A549 treated with GW870086 at 1 μM for 4 hours (cell line): ENCODE measurements around the gene NUFIP1. TPM values are rescaled to one million over a fixed set of nuclear protein-coding genes. Genes with fewer than 3 reads are reported as not detected.

Source experiments
- total RNA-seq: library from RNA; stranded (reverse); fragments of 200-300 nt; extraction: Qiagen RNA extraction; gene quantifications from 5 replicates; pipeline ENCODE4 v1.2.3, GENCODE V29; 2022; ENCODE audit warnings: low read depth

Gene NUFIP1
- 6.0 to 7.2 TPM (median 6.3 TPM) in 5 replicates for total RNA-seq

DNA sequence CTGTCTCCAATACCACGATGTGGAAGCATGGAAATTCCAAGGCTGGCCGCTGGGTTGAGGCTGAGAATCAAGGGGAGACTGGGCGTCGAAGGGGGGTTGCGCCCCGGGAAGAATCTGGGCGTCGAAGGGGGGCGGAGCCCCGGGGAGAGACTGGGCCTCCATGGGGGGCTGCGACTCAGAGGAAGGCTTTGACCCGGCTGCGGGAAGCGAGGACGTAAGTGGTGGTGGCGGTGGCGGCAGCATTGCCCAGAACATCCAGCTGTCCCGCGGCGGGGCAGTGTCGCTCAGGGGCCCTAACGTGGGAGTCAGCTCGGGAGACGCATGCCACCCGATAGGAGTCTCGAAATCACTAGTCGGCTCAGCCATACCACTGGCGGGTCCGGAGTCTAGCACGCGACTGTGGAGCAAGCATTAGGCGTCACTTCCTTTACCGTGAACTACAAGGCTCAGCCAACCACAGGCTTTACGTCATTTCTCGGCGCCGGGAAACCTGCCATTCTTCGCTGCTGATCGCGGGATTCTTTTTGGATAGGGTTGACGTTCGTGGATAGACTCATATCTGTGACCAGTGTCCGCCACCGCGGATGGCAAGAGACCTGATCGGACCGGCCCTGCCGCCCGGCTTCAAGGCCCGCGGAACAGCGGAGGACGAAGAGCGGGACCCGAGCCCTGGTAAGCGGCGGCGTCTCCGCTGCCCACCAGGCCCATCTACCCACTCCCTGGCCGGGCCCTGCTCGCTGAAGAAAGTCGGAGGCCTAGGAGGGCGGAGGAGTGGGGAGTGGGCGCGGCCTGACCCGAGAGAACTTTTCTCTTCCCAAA lies at the start of gene NUFIP1, which contains the start of gene GPALPP1:
TSS of gene NUFIP1 (minus strand) at position 401 of the 819 bp plus-strand sequence. CDS start at position 366, 35 bp downstream.
TSS of gene GPALPP1 (plus strand) at position 468 of the 819 bp plus-strand sequence. CDS start at position 585, 117 bp downstream.

Other genes with a start within 250 kb of the NUFIP1 start
- 7.3 to 14.5 TPM (median 10.4 TPM) in 5 replicates for gene GPALPP1, start 67 bp upstream of the NUFIP1 start, total RNA-seq
- gene GTF2F2, start 131.0 kb upstream of the NUFIP1 start, total RNA-seq, result 19.2 to 22.4 TPM (median 20.9 TPM) in 5 replicates
- not detected in 5 replicates for gene KCTD4, start 211.6 kb upstream of the NUFIP1 start, total RNA-seq